Measurements from ENCODE around the gene FILIP1. TPM values are rescaled to one million over a fixed set of nuclear protein-coding genes. Genes with fewer than 3 reads are reported as not detected.

The FILIP1 gene
- total RNA-seq, 4 donors from 2014 or later, result 41.7 to 53.3 (median 48.4) TPM

GRCh38 chr6:75290136-75290945 is 203.3 kb downstream of the FILIP1 start:
- Histone ChIP-seq H3K27ac (replicated peaks in 1 of 4) (peak overlapping the region in 3 of 4 donors; percentile 5 to 21 (median 20)), H3K4me3 (no peak overlapping the region), H3K9me3 (no peaks in the 10 kb centered on the region), H3K27me3 (no peaks in the 10 kb centered on the region), H3K36me3 (peaks cover 0 to 16% (median 0%) of the 10 kb centered on the region in 4 donors), H3K4me1 (peaks cover 5 to 27% (median 19%) of the 10 kb centered on the region in 4 donors)
- DNase-seq (ENCODE audit: extremely low spot score), result no peak
- intact Hi-C loops (cut with DNase I), result no loop called here
- TF ChIP-seq POLR2A (IDR thresholded peaks at IDR 0.05; ENCODE audit: low read depth) (no peak), POLR2AphosphoS5 (IDR thresholded peaks at IDR 0.05) (no peak), EP300 (IDR thresholded peaks at IDR 0.05) (no peak), CTCF (IDR thresholded peaks at IDR 0.05) (no peak)
- WGBS, result 59% methylated on average over 7 of the region's 7 CpGs

GRCh38 chr6:75288023-75288422 is 205.6 kb downstream of the FILIP1 start:
- intact Hi-C loops (cut with DNase I), result no loop called here
- DNase-seq (ENCODE audit: extremely low spot score), result no peak
- Histone ChIP-seq H3K36me3 (peaks cover 0 to 16% (median 0%) of the 10 kb centered on the region in 4 donors), H3K9me3 (no peaks in the 10 kb centered on the region), H3K27ac (replicated peaks in 1 of 4) (no peak overlapping the region), H3K4me3 (no peak overlapping the region), H3K27me3 (no peaks in the 10 kb centered on the region), H3K4me1 (peaks cover 5 to 33% (median 26%) of the 10 kb centered on the region in 4 donors)
- no peak for TF ChIP-seq POLR2A (IDR thresholded peaks at IDR 0.05; ENCODE audit: low read depth)
- TF ChIP-seq CTCF (IDR thresholded peaks at IDR 0.05), result no peak
- no peak for TF ChIP-seq POLR2AphosphoS5 (IDR thresholded peaks at IDR 0.05)
- no peak for TF ChIP-seq EP300 (IDR thresholded peaks at IDR 0.05)
- 97% methylated on average over 1 of the region's 1 CpG for WGBS

- WGBS, result 84% methylated on average over 1 of the region's 1 CpG
- H3K4me3 ChIP-seq, result no peak overlapping the region
- peaks cover 11 to 39% (median 32%) of the 10 kb centered on the region in 4 donors for H3K4me1 ChIP-seq
- H3K9me3 ChIP-seq, result no peaks in the 10 kb centered on the region
- no peak overlapping the region for H3K27ac ChIP-seq (replicated peaks in 1 of 4)
- no peaks in the 10 kb centered on the region for H3K27me3 ChIP-seq
- H3K36me3 ChIP-seq, result peaks cover 0 to 16% (median 0%) of the 10 kb centered on the region in 4 donors
- TF ChIP-seq CTCF (IDR thresholded peaks at IDR 0.05), result no peak
- TF ChIP-seq POLR2AphosphoS5 (IDR thresholded peaks at IDR 0.05), result no peak
- no peak for TF ChIP-seq POLR2A (IDR thresholded peaks at IDR 0.05; ENCODE audit: low read depth)
- TF ChIP-seq EP300 (IDR thresholded peaks at IDR 0.05), result no peak
- intact Hi-C loops (cut with DNase I), result no loop called here
- DNase-seq (ENCODE audit: extremely low spot score), result no peak
Observed at GRCh38 chr6:75287424-75287823, 206.2 kb downstream of the FILIP1 start.

GRCh38 chr6:75286955-75287354 is 206.6 kb downstream of the FILIP1 start:
- intact Hi-C loops (cut with DNase I), result no loop called here
- WGBS, result 82% methylated on average over 2 of the region's 2 CpGs
- H3K27me3 ChIP-seq, result no peaks in the 10 kb centered on the region
- TF ChIP-seq POLR2A (IDR thresholded peaks at IDR 0.05; ENCODE audit: low read depth) (no peak), POLR2AphosphoS5 (IDR thresholded peaks at IDR 0.05) (no peak), EP300 (IDR thresholded peaks at IDR 0.05) (no peak), CTCF (IDR thresholded peaks at IDR 0.05) (no peak)
- H3K4me3 ChIP-seq, result no peak overlapping the region
- H3K4me1 ChIP-seq, result peaks cover 16 to 44% (median 37%) of the 10 kb centered on the region in 4 donors
- no peak overlapping the region for H3K27ac ChIP-seq (replicated peaks in 1 of 4)
- H3K9me3 ChIP-seq, result no peaks in the 10 kb centered on the region
- H3K36me3 ChIP-seq, result peaks cover 0 to 16% (median 0%) of the 10 kb centered on the region in 4 donors
- no peak for DNase-seq (ENCODE audit: extremely low spot score)
